DMS 273 (cell line): Measurements from ENCODE around the gene ZNF648.
A peak's percentile ranks its signal among the peaks of the same experiment; 100 is the strongest.
"Not testable (repeated sequence)": the region's sequence is repeated elsewhere in the genome, so short reads cannot be mapped to it uniquely, and the experiment has no call there.

Experiments
- DNase-seq: peaks from one replicate; lab custom pipeline; 2025; ENCODE audit not compliant: unreplicated experiment; lab: John Stamatoyannopoulos, UW

The ZNF648 gene

GRCh38 chr1:182080040-182080439, 18.5 kb upstream of the ZNF648 start:
- no peak for DNase-seq

GRCh38 chr1:182071924-182072323, 10.4 kb upstream of the ZNF648 start:
- no peak for DNase-seq

GRCh38 chr1:182069028-182069466, 7.5 kb upstream of the ZNF648 start:
- DNase-seq, result peak; percentile 85

DNA sequence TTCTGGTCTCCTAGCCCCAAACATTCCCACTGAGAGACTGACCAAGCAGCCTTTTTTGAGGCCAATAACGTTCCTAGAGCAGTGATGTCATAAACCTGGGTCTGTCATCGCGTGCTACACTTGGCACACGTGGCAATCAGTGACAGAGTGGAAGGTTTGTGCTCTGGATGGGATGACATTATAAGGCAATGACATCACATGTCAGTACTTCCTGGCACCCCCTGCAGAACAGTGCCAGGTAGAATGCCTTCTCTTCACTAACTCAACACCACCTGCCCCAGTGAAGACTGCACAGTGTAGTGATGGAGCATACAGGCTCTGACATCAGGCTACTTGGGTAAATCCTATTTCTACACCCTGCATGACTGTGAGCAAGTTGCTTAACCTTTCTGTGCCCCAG, 5.4 kb upstream of the ZNF648 start:
- DNase-seq, result no peak

DNA sequence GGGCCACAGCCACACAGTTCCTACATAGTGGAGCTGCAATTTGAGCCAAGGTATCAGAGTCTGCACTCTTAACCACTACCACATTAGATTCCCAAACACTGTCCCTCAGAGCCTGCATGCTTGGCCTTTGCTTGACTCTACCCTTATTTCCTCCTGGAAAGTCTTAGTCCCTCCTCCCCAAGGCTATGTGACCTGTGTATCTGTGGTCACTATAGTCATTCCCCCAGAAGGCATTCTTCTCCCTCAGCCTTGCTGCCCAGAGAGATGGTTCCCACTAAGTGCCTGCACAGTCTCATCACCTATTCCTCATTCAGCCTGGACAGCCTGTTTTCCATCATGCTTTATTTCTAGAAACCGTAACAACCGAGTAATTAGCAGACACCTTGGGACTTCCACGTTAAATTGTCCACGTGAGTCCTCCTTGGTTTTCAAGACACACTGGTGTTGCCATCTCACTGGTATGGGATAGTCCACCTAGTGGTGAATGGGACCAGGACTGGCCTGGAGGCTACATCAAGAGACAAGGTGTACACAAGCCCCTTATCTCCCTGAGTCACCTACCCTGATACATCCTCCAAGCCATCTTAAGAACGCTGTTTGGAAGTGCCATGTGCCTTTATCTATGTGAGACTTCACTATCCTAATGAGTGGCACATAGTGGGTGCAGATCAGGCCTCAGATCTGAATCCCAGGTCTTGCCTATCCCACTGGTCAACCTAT, 3.8 kb upstream of the ZNF648 start:
- DNase-seq, result no peak

DNA sequence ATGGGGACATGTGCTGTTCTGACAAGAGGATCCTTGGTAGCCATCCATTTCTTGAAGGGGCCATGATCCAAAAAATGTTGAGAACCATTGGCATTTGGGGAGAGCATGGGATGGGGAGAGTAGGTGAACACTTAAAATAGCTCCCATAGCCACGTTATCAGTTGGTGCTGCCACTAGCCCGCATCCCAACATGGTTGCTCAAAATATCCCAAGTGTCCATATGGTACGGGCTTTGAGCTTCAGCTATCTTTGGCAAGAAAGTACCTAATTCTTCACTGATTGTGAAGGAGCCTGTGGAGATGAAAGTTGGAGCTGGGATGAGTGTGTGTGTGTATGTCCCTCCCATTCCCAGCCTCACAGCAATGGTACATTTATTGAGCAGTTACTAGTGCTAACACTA, 3.1 kb upstream of the ZNF648 start:
- DNase-seq, result no peak

- no peak for DNase-seq
Observed at GRCh38 chr1:182062223-182062622, 711 bp upstream of the ZNF648 start.

- DNase-seq, result no peak
Observed at GRCh38 chr1:182060877-182061276, 635 bp downstream of the ZNF648 start.

- no peak for DNase-seq
Observed at GRCh38 chr1:182059936-182060335, 1.6 kb downstream of the ZNF648 start.

DNA sequence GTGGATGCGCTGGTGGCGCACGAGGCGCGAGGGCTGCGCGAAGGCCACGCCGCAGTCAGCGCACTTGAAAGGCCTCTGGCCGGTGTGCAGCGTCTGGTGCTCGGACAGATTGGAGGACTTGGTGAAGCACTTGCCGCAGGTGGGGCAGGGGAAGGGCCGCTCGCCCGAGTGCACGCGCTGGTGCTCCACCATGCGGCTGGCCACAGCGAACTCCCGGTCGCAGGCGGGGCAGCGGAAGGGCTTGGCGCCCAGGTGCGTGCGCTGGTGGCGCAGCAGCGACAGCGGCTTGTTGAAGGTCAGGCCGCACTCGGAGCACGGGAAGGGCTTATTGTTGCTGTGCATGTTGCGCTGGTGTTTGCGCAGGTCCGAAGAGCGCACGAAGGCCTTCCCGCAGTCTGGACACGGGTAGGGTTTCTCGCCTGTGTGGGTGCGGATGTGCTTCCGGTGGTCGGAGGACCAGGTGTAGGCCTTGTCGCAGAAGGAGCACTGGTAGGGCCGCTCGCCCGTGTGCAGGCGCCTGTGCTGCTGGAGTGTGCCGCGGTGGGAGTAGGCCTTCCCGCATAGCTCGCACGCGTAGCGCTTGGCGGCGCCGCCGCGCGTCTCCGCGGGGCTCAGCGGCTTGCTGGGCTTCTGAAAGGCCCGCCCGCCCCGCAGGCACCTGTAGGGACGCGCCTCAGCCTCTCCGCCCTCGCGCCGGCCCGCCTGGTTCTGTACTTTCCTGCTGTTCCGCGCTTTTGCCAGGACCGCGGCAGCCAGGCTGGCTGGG, 4.7 kb downstream of the ZNF648 start:
- no peak for DNase-seq

- peak; percentile 74 for DNase-seq
Observed at GRCh38 chr1:182054698-182055326, 6.7 kb downstream of the ZNF648 start.

GRCh38 chr1:182052355-182052754, 9.2 kb downstream of the ZNF648 start:
- DNase-seq, result no peak

- DNase-seq, result no peak
Observed at GRCh38 chr1:182051938-182052337, 9.6 kb downstream of the ZNF648 start.

GRCh38 chr1:182050481-182051448, 10.7 kb downstream of the ZNF648 start:
- DNase-seq, result no peak

GRCh38 chr1:182048562-182048961, 12.9 kb downstream of the ZNF648 start:
- no peak for DNase-seq

- no peak for DNase-seq
Observed at GRCh38 chr1:182046763-182047162, 14.7 kb downstream of the ZNF648 start.

- DNase-seq, result not testable (repeated sequence)
Observed at GRCh38 chr1:182045481-182045880, 16.0 kb downstream of the ZNF648 start.

- DNase-seq, result no peak
Observed at GRCh38 chr1:182041615-182042014, 19.9 kb downstream of the ZNF648 start.

- DNase-seq, result no peak
Observed at GRCh38 chr1:182038220-182038619, 23.3 kb downstream of the ZNF648 start.

DNA sequence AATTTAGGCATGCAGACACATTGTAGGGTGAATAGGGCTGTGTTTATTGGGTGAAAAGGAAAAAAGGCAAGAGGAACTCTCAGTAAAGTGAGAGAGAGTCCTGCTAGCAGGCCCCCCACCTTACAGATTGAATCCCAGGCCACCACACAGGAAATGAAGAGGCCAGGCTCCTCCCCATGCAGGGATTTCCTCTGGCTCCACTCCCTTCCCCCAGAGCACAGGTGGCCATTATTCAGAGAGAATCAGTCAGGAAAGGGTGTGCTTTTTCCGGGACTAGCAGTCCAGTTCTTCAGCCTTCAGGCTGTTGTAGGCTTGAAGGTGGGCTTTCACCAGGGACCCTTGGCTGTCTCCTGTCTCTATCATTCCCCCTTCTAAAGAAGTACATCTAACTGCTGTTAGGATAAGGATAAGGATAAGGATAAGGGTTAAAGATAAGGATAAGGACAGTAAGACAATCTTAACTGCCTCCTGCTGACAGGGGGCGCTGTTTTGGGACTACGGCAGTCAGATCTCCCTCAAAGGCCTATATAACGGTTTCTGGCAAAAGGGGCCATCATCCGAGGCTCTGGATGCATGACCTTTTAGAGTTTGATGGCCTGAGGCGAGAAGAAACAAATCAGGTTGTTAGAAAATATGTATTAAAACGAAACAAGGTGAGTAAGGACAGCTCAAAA, 26.3 kb downstream of the ZNF648 start:
- peak; percentile 28 for DNase-seq
